Duodenal mucosa (tissue), 2 donors: ENCODE measurements around the gene MIGA2.

Source experiments
- H3K27ac ChIP-seq: one replicate; pipeline ENCODE4 v1.7.0; 2013; ENCODE audit warnings: low read depth, low read length
- H3K27me3 ChIP-seq, 2 donors: one replicate each; pipeline ENCODE4 v1.7.0; 2013; ENCODE audit warnings: low read length in 2 of 2, control low read depth in 1 of 2; ENCODE audit not compliant: insufficient read depth in 2 of 2, control insufficient read depth in 1 of 2
- H3K36me3 ChIP-seq, 2 donors: one replicate each; pipeline ENCODE4 v1.7.0; 2013; ENCODE audit warnings: low read length in 2 of 2, control low read depth in 1 of 2; ENCODE audit not compliant: insufficient read depth in 2 of 2, control insufficient read depth in 1 of 2
- H3K4me1 ChIP-seq, 2 donors: one replicate each; pipeline ENCODE4 v1.7.0; 2013; ENCODE audit warnings: low read length in 2 of 2, control low read depth in 1 of 2; ENCODE audit not compliant: insufficient read depth in 2 of 2, control insufficient read depth in 1 of 2
- H3K4me3 ChIP-seq, 2 donors: one replicate each; pipeline ENCODE4 v1.7.0; 2013; ENCODE audit warnings: low read length in 2 of 2, low read depth in 1 of 2
- H3K9ac ChIP-seq, 2 donors: one replicate each; pipeline ENCODE4 v1.7.0; 2013; ENCODE audit warnings: low read length in 2 of 2, low read depth in 1 of 2
- H3K9me3 ChIP-seq, 2 donors: one replicate each; pipeline ENCODE4 v1.7.0; 2013; ENCODE audit warnings: low read length in 2 of 2, control low read depth in 1 of 2; ENCODE audit not compliant: control insufficient read depth in 1 of 2

The MIGA2 gene

GRCh38 chr9:129105857-129106694 is 69.7 kb downstream of the MIGA2 start:
- no peak overlapping the region for H3K9ac ChIP-seq
- H3K27ac ChIP-seq, result no peak overlapping the region
- H3K9me3 ChIP-seq, result no peaks in the 10 kb centered on the region
- H3K4me1 ChIP-seq, result peaks cover 18 to 23% of the 10 kb centered on the region in 2 donors
- H3K27me3 ChIP-seq, result no peaks in the 10 kb centered on the region
- H3K4me3 ChIP-seq, result no peak overlapping the region
- H3K36me3 ChIP-seq, result peaks cover 0 to 21% of the 10 kb centered on the region in 2 donors

GRCh38 chr9:129107651-129108050 is 71.2 kb downstream of the MIGA2 start:
- Histone ChIP-seq H3K9ac (no peak overlapping the region), H3K9me3 (no peaks in the 10 kb centered on the region), H3K4me3 (no peak overlapping the region), H3K27me3 (no peaks in the 10 kb centered on the region), H3K27ac (no peak overlapping the region), H3K4me1 (peaks cover 28 to 31% of the 10 kb centered on the region in 2 donors), H3K36me3 (peaks cover 0 to 18% of the 10 kb centered on the region in 2 donors)

- no peaks in the 10 kb centered on the region for H3K27me3 ChIP-seq
- no peak overlapping the region for H3K9ac ChIP-seq
- no peak overlapping the region for H3K4me3 ChIP-seq
- no peaks in the 10 kb centered on the region for H3K9me3 ChIP-seq
- peaks cover 24 to 28% of the 10 kb centered on the region in 2 donors for H3K4me1 ChIP-seq
- no peak overlapping the region for H3K27ac ChIP-seq
- peaks cover 0 to 18% of the 10 kb centered on the region in 2 donors for H3K36me3 ChIP-seq
These were observed 71.8 kb downstream of the MIGA2 start for GRCh38 chr9:129108083-129108804.

GRCh38 chr9:129108805-129109536 is 72.5 kb downstream of the MIGA2 start:
- Histone ChIP-seq H3K36me3 (peaks cover 0 to 18% of the 10 kb centered on the region in 2 donors), H3K4me3 (peak overlapping the region; percentile 65 to 82), H3K9ac (peak overlapping the region; percentile 33 to 47), H3K9me3 (no peaks in the 10 kb centered on the region), H3K27ac (no peak overlapping the region), H3K4me1 (peaks cover 23 to 25% of the 10 kb centered on the region in 2 donors), H3K27me3 (no peaks in the 10 kb centered on the region)

GRCh38 chr9:129109537-129109903 is 73.1 kb downstream of the MIGA2 start:
- H3K9ac ChIP-seq, result peak overlapping the region; percentile 33 to 47
- no peaks in the 10 kb centered on the region for H3K9me3 ChIP-seq
- no peak overlapping the region for H3K27ac ChIP-seq
- H3K4me1 ChIP-seq, result peaks cover 24 to 28% of the 10 kb centered on the region in 2 donors
- peak overlapping the region; percentile 65 to 82 for H3K4me3 ChIP-seq
- H3K27me3 ChIP-seq, result no peaks in the 10 kb centered on the region
- peaks cover 0 to 18% of the 10 kb centered on the region in 2 donors for H3K36me3 ChIP-seq

- Histone ChIP-seq H3K4me1 (peaks cover 29% of the 10 kb centered on the region in 2 donors), H3K4me3 (peak overlapping the region; percentile 65 to 82), H3K27ac (peak overlapping the region; percentile 26), H3K36me3 (peaks cover 0 to 18% of the 10 kb centered on the region in 2 donors), H3K27me3 (no peaks in the 10 kb centered on the region), H3K9ac (peak overlapping the region; percentile 70 to 76), H3K9me3 (no peaks in the 10 kb centered on the region)
These were observed 73.7 kb downstream of the MIGA2 start for GRCh38 chr9:129109952-129110739.

- Histone ChIP-seq H3K27me3 (no peaks in the 10 kb centered on the region), H3K27ac (peak within 1 kb of the TSS; percentile 88), H3K9me3 (no peaks in the 10 kb centered on the region), H3K4me1 (peaks cover 29% of the 10 kb centered on the region in 2 donors), H3K9ac (peak within 1 kb of the TSS; percentile 76 to 81), H3K4me3 (peak within 1 kb of the TSS; percentile 82 to 88), H3K36me3 (peaks cover 0 to 16% of the 10 kb centered on the region in 2 donors)
These were observed 74.5 kb downstream of the MIGA2 start, which contains the start of the genes CRAT and PTPA for GRCh38 chr9:129110740-129111527. Gene CRAT, minus strand, starts transcription at chr9:129110793. Its CDS starts 284 bp downstream, at chr9:129110509. Gene PTPA, plus strand, starts transcription at chr9:129111415. Its CDS starts 186 bp downstream, at chr9:129111601.

- Histone ChIP-seq H3K27me3 (no peaks in the 10 kb centered on the region), H3K9me3 (no peaks in the 10 kb centered on the region), H3K36me3 (peaks cover 0 to 9% of the 10 kb centered on the region in 2 donors), H3K4me1 (peaks cover 29% of the 10 kb centered on the region in 2 donors), H3K9ac (peak overlapping the region; percentile 74 to 81), H3K27ac (peak overlapping the region; percentile 88), H3K4me3 (peak overlapping the region; percentile 75 to 88)
These were observed 75.2 kb downstream of the MIGA2 start for GRCh38 chr9:129111528-129112151.
